GM12878 (cell line): Measurements from ENCODE around the gene TMEM138.

Experiments used
- BHLHE40 ChIP-seq, 2 experiments: fragments of 450-650 bp in 1 of 2; IDR thresholded peaks; 2 replicates each; pipeline ENCODE4 v1.6.1; 2011 to 2017; ENCODE audit warnings: low read depth in 2 of 2, borderline replicate concordance in 1 of 2, improper control_type of control experiment in 1 of 2, low read length in 1 of 2, mild to moderate bottlenecking in 1 of 2
- BMI1 ChIP-seq: fragments of 450-650 bp; IDR thresholded peaks from 2 replicates; pipeline ENCODE4 v1.6.1; 2016; ENCODE audit warnings: mild to moderate bottlenecking, moderate library complexity, borderline replicate concordance
- CBFB ChIP-seq: IDR thresholded peaks from 2 replicates; pipeline ENCODE4 v1.6.1; 2016; ENCODE audit warnings: antibody characterized with exemption, low read depth
- CTCF ChIP-seq, 3 experiments: IDR thresholded peaks in 2 of 3; conservative IDR thresholded peaks in 1 of 3; 2 replicates each; pipeline ENCODE4 v1.5.1; 2011; ENCODE audit warnings: low read depth in 3 of 3, low read length in 3 of 3, mild to moderate bottlenecking in 3 of 3, control low read depth in 2 of 3, moderate library complexity in 2 of 3, inconsistent platforms in 1 of 3, mixed read lengths in 1 of 3; ENCODE audit not compliant: control insufficient read depth in 2 of 3, insufficient read depth in 1 of 3; ENCODE audit errors: extremely low read depth in 1 of 3
- GABPA ChIP-seq: IDR thresholded peaks from 2 replicates; pipeline ENCODE4 v1.6.1; 2014; ENCODE audit warnings: antibody characterized with exemption, low read depth, mild to moderate bottlenecking, inconsistent platforms
- HDAC6 ChIP-seq: fragments of 200-600 bp; sonication (generic); IDR thresholded peaks from one replicate; pipeline ENCODE4 v1.8.0; 2017; ENCODE audit warnings: antibody characterized with exemption; ENCODE audit not compliant: unreplicated experiment
- NFIC ChIP-seq: IDR thresholded peaks from 2 replicates; pipeline ENCODE4 v1.6.1; 2012; ENCODE audit warnings: low read depth, mild to moderate bottlenecking, inconsistent platforms, low read length, moderate library complexity
- POLR2A ChIP-seq: IDR thresholded peaks from 2 replicates; pipeline ENCODE4 v1.6.1; 2011; ENCODE audit warnings: low read depth, mild to moderate bottlenecking, low read length
- POLR2AphosphoS5 ChIP-seq: IDR thresholded peaks from 2 replicates; pipeline ENCODE4 v1.6.1; 2011; ENCODE audit warnings: mild to moderate bottlenecking, low read length, inconsistent platforms
- STAT1 ChIP-seq: fragments of 450-650 bp; conservative IDR thresholded peaks from 2 replicates; pipeline ENCODE4 v1.6.1; 2014; ENCODE audit warnings: antibody characterized with exemption, mild to moderate bottlenecking
- TAF1 ChIP-seq: IDR thresholded peaks from 2 replicates; pipeline ENCODE4 v1.6.1; 2011; ENCODE audit warnings: mild to moderate bottlenecking, low read depth, low read length, borderline replicate concordance
- ZNF274 ChIP-seq: IDR thresholded peaks from one replicate; pipeline ENCODE4 v1.8.0; 2011; ENCODE audit not compliant: insufficient read length, insufficient read depth
- ZNF384 ChIP-seq: IDR thresholded peaks from 2 replicates; pipeline ENCODE4 v1.6.1; 2012; ENCODE audit warnings: low read depth, mild to moderate bottlenecking, low read length, improper control_type of control experiment, borderline replicate concordance
- TF ChIP-seq, protein P1 (sequence below): fragments of 450-650 bp; IDR thresholded peaks from 2 replicates; pipeline ENCODE4 v1.6.1; 2018; ENCODE audit warnings: mild to moderate bottlenecking, low read depth, moderate library complexity; ENCODE audit not compliant: partially characterized antibody

GRCh38 chr11:61337706-61338470 lies 24.3 kb upstream of the TMEM138 start:
- TF ChIP-seq, protein P1, sequence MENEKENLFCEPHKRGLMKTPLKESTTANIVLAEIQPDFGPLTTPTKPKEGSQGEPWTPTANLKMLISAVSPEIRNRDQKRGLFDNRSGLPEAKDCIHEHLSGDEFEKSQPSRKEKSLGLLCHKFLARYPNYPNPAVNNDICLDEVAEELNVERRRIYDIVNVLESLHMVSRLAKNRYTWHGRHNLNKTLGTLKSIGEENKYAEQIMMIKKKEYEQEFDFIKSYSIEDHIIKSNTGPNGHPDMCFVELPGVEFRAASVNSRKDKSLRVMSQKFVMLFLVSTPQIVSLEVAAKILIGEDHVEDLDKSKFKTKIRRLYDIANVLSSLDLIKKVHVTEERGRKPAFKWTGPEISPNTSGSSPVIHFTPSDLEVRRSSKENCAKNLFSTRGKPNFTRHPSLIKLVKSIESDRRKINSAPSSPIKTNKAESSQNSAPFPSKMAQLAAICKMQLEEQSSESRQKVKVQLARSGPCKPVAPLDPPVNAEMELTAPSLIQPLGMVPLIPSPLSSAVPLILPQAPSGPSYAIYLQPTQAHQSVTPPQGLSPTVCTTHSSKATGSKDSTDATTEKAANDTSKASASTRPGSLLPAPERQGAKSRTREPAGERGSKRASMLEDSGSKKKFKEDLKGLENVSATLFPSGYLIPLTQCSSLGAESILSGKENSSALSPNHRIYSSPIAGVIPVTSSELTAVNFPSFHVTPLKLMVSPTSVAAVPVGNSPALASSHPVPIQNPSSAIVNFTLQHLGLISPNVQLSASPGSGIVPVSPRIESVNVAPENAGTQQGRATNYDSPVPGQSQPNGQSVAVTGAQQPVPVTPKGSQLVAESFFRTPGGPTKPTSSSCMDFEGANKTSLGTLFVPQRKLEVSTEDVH, result no peak
- TF ChIP-seq CTCF (IDR thresholded peaks at IDR 0.05 in 2 of 3, conservative IDR thresholded peaks at IDR 0.05 in 1 of 3; ENCODE audit: control insufficient read depth in 2 of 3, extremely low read depth in 1 of 3, insufficient read depth in 1 of 3, low read depth in 3 of 3, low read length in 3 of 3) (no peak), POLR2A (no peak), POLR2AphosphoS5 (no peak), TAF1 (no peak), CBFB (no peak), STAT1 (no peak), BMI1 (no peak), BHLHE40 (IDR thresholded peaks at IDR 0.05; ENCODE audit: borderline replicate concordance in 1 of 2, low read depth in 2 of 2, low read length in 1 of 2) (no peak), NFIC (no peak), GABPA (no peak), ZNF274 (no peak), HDAC6 (no peak), ZNF384 (no peak)
